Uterus (tissue), 4 donors: Measurements from ENCODE around the gene SMAP1. TPM values are rescaled to one million over a fixed set of nuclear protein-coding genes. Genes with fewer than 3 reads are reported as not detected.

ENCODE experiments used
- DNase-seq, 2 donors: peaks; one replicate each; pipeline ENCODE4 v3.0.0-alpha.2; 2019 to 2020
- H3K27ac ChIP-seq, 2 donors: fragments of 200-600 bp; sonication (generic); 1 replicate in 1 of 2; 2 replicates in 1 of 2; pipeline ENCODE4 v1.5.1; 2016 to 2018
- H3K27me3 ChIP-seq, 2 donors: fragments of 200-600 bp; sonication (generic); one replicate each; pipeline ENCODE4 v1.5.1; 2018 to 2019; ENCODE audit warnings: control low read depth in 1 of 2
- H3K36me3 ChIP-seq, 2 donors: fragments of 200-600 bp; sonication (generic); one replicate each; pipeline ENCODE4 v1.5.1; 2019; ENCODE audit warnings: control low read depth in 1 of 2
- H3K4me1 ChIP-seq, 2 donors: fragments of 200-600 bp; sonication (generic); one replicate each; pipeline ENCODE4 v1.5.1; 2018 to 2019; ENCODE audit warnings: control low read depth in 1 of 2
- H3K4me3 ChIP-seq, 2 donors: fragments of 200-600 bp; sonication (generic); 1 replicate in 1 of 2; 2 replicates in 1 of 2; pipeline ENCODE4 v1.5.1; 2018 to 2019; ENCODE audit warnings: mild to moderate bottlenecking in 1 of 2
- H3K9me3 ChIP-seq, 2 donors: fragments of 200-600 bp; sonication (generic); one replicate each; pipeline ENCODE4 v1.5.1; 2019; ENCODE audit warnings: control low read depth in 1 of 2
- POLR2A ChIP-seq, 2 donors: fragments of 450-650 bp; IDR thresholded peaks; one replicate each; pipeline ENCODE4 v1.6.1; 2016; ENCODE audit warnings: antibody characterized with exemption in 2 of 2, mild to moderate bottlenecking in 1 of 2, moderate library complexity in 1 of 2
- intact Hi-C: fragments of 100-400 bp; cut with DNase I; formaldehyde crosslinking; loops from one replicate; pipeline ENCODE4 v1.15.1; 2023; ENCODE audit warnings: low total_unique reads
- total RNA-seq, 4 donors: library from RNA; depleted of rRNA in 3 of 4; stranded (reverse); fragments of >200 nt in 3 of 4; gene quantifications; one replicate each; pipeline versions ENCODE4 v1.1.0 to v1.2.4, GENCODE V29; 2014 to 2023
- TF ChIP-seq, protein P1 (sequence below), 4 experiments: fragments of 200-600 bp in 2 of 4; fragments of 450-650 bp in 2 of 4; sonication (generic) in 2 of 4; IDR thresholded peaks; one replicate each; pipeline ENCODE4 v1.5.1; 2016 to 2019; ENCODE audit warnings: antibody characterized with exemption in 4 of 4, mild to moderate bottlenecking in 2 of 4, moderate library complexity in 1 of 4
- donor health status: DM: yes; HTN: yes; CAD: no.

SMAP1 gene
- total RNA-seq, 4 donors from 2014 or later = 14.1 to 27.4 (median 22.7) TPM

DNA sequence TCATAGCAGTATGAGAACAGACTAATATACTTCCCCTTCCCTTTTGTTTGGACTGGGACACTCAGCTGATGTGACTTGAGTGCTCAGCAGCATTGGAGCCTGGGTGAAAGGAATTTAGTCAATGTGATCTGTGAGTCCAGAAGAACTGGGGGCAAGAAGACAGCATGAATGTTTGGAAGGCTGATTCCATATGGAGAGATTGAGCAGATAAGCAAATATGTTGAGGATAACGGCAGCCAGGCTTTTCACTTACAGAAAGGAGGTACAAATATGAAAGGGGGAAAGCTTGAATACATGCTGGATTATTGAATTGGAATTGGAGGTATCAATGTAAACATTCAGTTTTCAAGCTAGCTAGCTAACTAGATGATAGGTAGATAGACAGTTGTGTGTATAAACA lies 37.8 kb upstream of the SMAP1 start:
- TF ChIP-seq, protein P1, sequence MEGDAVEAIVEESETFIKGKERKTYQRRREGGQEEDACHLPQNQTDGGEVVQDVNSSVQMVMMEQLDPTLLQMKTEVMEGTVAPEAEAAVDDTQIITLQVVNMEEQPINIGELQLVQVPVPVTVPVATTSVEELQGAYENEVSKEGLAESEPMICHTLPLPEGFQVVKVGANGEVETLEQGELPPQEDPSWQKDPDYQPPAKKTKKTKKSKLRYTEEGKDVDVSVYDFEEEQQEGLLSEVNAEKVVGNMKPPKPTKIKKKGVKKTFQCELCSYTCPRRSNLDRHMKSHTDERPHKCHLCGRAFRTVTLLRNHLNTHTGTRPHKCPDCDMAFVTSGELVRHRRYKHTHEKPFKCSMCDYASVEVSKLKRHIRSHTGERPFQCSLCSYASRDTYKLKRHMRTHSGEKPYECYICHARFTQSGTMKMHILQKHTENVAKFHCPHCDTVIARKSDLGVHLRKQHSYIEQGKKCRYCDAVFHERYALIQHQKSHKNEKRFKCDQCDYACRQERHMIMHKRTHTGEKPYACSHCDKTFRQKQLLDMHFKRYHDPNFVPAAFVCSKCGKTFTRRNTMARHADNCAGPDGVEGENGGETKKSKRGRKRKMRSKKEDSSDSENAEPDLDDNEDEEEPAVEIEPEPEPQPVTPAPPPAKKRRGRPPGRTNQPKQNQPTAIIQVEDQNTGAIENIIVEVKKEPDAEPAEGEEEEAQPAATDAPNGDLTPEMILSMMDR (IDR thresholded peaks at IDR 0.05) = no peak
- no peak for TF ChIP-seq POLR2A (IDR thresholded peaks at IDR 0.05)
- intact Hi-C loops = no loop called here
- DNase-seq = no peak
- H3K27ac ChIP-seq = no peak overlapping the region
- no peaks in the 10 kb centered on the region for H3K4me1 ChIP-seq
- H3K9me3 ChIP-seq = no peaks in the 10 kb centered on the region
- no peaks in the 10 kb centered on the region for H3K27me3 ChIP-seq
- no peaks in the 10 kb centered on the region for H3K36me3 ChIP-seq
- no peak overlapping the region for H3K4me3 ChIP-seq

DNA sequence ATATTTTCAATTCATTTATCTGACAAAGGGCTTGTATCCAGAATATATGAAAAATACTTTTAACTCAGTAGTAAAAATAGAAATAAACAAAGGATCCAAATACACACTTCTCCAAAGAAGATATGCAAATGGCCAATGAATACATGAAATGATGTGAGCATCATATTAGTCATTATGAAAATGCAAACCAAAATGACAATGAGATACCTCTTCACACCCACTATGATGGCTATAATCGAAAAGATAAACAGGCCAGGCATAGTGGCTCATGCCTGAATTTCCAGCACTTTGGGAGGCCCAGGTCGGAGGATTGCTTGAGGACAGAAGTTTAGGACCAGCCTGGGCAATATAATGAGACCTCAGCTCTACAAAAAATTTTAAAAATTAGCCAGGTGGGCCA lies 33.8 kb upstream of the SMAP1 start:
- no peak for DNase-seq
- Histone ChIP-seq H3K4me1 (no peaks in the 10 kb centered on the region), H3K4me3 (no peak overlapping the region), H3K9me3 (no peaks in the 10 kb centered on the region), H3K36me3 (no peaks in the 10 kb centered on the region), H3K27ac (no peak overlapping the region), H3K27me3 (no peaks in the 10 kb centered on the region)
- intact Hi-C loops = no loop called here
- TF ChIP-seq POLR2A (IDR thresholded peaks at IDR 0.05) = no peak
- TF ChIP-seq, protein P1 (IDR thresholded peaks at IDR 0.05) = no peak

DNA sequence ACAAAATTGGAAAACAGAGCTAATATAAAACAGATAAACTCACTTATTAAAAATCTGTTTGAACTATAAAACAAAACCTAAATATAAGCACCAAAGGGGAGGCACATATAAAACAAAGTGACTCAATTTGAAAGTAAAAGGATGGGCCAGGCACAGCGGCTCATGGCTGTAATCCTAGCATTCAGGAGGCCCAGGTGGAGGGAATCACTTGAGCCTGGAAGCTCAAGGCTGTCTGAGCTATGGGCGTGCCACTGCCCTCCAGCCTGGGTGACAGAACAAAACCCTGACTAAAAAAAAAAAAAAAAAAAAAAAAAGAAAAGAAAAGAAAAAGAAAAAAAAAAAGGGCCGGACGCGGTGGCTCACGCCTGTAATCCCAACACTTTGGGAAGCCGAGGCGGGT lies 31.1 kb upstream of the SMAP1 start:
- TF ChIP-seq, protein P1 (IDR thresholded peaks at IDR 0.05) = no peak
- no peak for TF ChIP-seq POLR2A (IDR thresholded peaks at IDR 0.05)
- Histone ChIP-seq H3K36me3 (no peaks in the 10 kb centered on the region), H3K4me3 (no peak overlapping the region), H3K4me1 (no peaks in the 10 kb centered on the region), H3K27me3 (no peaks in the 10 kb centered on the region), H3K9me3 (no peaks in the 10 kb centered on the region), H3K27ac (no peak overlapping the region)
- intact Hi-C loops = no loop called here
- DNase-seq = no peak

DNA sequence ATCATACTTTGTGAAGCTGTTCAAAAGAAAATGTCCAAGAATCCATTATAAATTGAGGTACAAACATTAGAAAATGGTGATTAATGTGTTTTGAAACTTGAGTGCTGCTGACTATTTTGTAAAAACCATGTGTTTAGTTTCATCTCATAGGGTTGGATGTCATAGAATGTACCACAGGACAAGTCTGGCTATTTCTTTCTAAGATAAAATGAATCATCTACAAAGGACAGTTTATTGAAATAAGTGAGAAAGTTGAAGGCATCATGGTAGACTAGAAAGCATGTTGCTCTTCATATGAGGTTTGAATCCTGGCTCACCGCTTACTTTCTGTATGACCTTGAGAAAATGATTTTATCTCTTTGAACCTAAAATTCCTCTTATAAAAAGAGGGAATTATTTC lies 29.2 kb upstream of the SMAP1 start:
- no peaks in the 10 kb centered on the region for H3K27me3 ChIP-seq
- H3K36me3 ChIP-seq = no peaks in the 10 kb centered on the region
- no peak for TF ChIP-seq POLR2A (IDR thresholded peaks at IDR 0.05)
- TF ChIP-seq, protein P1 (IDR thresholded peaks at IDR 0.05) = no peak
- no peaks in the 10 kb centered on the region for H3K4me1 ChIP-seq
- intact Hi-C loops = no loop called here
- DNase-seq = no peak
- no peak overlapping the region for H3K27ac ChIP-seq
- no peaks in the 10 kb centered on the region for H3K9me3 ChIP-seq
- H3K4me3 ChIP-seq = no peak overlapping the region

DNA sequence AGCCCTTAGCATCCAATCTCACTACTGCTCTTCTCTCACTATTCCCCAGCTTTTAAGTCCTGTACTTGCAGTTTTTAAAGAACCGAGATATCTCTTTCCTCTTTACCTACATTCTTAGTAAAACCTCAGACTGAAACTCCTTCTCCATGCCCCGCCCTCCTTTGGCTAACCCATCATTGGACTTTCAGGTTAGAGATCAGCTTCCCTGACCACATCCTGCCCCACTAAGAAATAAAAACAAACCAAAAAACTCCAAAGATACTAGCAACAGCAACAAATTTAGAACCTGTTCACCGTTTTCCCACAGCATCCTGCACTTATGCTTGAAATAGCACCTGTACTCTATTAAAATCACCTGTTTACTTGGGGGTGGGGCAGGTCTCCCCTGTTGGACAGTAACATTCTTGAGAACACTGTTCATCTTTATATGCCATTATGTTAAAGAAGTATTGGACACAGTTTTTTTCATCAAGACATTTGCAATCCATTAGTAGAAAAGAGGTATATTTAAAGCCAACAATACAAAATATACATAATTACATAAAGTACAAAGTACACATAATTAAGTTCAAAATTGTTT lies 16.3 kb upstream of the SMAP1 start:
- Histone ChIP-seq H3K36me3 (no peaks in the 10 kb centered on the region), H3K4me1 (no peaks in the 10 kb centered on the region), H3K27ac (no peak overlapping the region), H3K9me3 (no peaks in the 10 kb centered on the region), H3K27me3 (no peaks in the 10 kb centered on the region), H3K4me3 (no peak overlapping the region)
- intact Hi-C loops = no loop called here
- DNase-seq = no peak
- TF ChIP-seq, protein P1 (IDR thresholded peaks at IDR 0.05) = no peak
- no peak for TF ChIP-seq POLR2A (IDR thresholded peaks at IDR 0.05)
